Loucy (cell line): Measurements from ENCODE around the gene CDPF1.

ENCODE experiments used
- H2AFZ ChIP-seq: fragments of 200-600 bp; sonication (generic); 2 replicates; pipeline ENCODE4 v1.6.0; 2016; ENCODE audit warnings: antibody characterized with exemption, mild to moderate bottlenecking, low read length, moderate library complexity
- H3F3A ChIP-seq: fragments of 200-600 bp; 2 replicates; pipeline ENCODE4 v1.6.0; 2016; ENCODE audit warnings: antibody characterized with exemption, low read depth, mild to moderate bottlenecking
- H3K27me3 ChIP-seq: fragments of 200-600 bp; sonication (generic); 2 replicates; pipeline ENCODE4 v1.6.1; 2014; ENCODE audit warnings: low read length, mild to moderate bottlenecking; ENCODE audit not compliant: insufficient read depth, poor library complexity, severe bottlenecking
- H3K36me3 ChIP-seq: fragments of 200-600 bp; sonication (generic); 2 replicates; pipeline ENCODE4 v1.6.1; 2016; ENCODE audit warnings: low read length; ENCODE audit not compliant: insufficient read depth
- H3K4me1 ChIP-seq: fragments of 200-600 bp; sonication (generic); 2 replicates; pipeline ENCODE4 v1.5.1; 2014; ENCODE audit warnings: low read length, mild to moderate bottlenecking; ENCODE audit not compliant: insufficient read depth, poor library complexity, severe bottlenecking
- H3K4me2 ChIP-seq: fragments of 200-600 bp; sonication (generic); 2 replicates; pipeline ENCODE4 v1.6.0; 2014; ENCODE audit warnings: antibody characterized with exemption, low read length, low read depth, mild to moderate bottlenecking; ENCODE audit not compliant: poor library complexity, severe bottlenecking
- H3K4me3 ChIP-seq: fragments of 200-600 bp; sonication (generic); 2 replicates; pipeline ENCODE4 v1.5.1; 2014; ENCODE audit warnings: low read length, mild to moderate bottlenecking, mixed read lengths; ENCODE audit not compliant: poor library complexity, severe bottlenecking
- H3K79me2 ChIP-seq: fragments of 200-600 bp; sonication (generic); 2 replicates; pipeline ENCODE4 v1.6.1; 2014; ENCODE audit warnings: low read length; ENCODE audit not compliant: insufficient read depth
- H3K9ac ChIP-seq: fragments of 200-600 bp; sonication (generic); 2 replicates; pipeline ENCODE4 v1.6.0; 2014; ENCODE audit warnings: mild to moderate bottlenecking, low read depth, low read length, moderate library complexity; ENCODE audit not compliant: poor library complexity, severe bottlenecking
- H3K9me2 ChIP-seq: fragments of 200-600 bp; sonication (generic); replicated peaks from 2 replicates; pipeline ENCODE4 v1.6.1; 2016; ENCODE audit warnings: low read depth, low read length, mixed read lengths
- H3K9me3 ChIP-seq: fragments of 200-600 bp; sonication (generic); 2 replicates; pipeline ENCODE4 v1.6.1; 2014; ENCODE audit warnings: mild to moderate bottlenecking, antibody characterized with exemption, low read length, low read depth; ENCODE audit not compliant: insufficient read depth
- H4K20me1 ChIP-seq: fragments of 200-600 bp; sonication (generic); 2 replicates; pipeline ENCODE4 v1.6.0; 2014; ENCODE audit warnings: antibody characterized with exemption, low read length, mild to moderate bottlenecking; ENCODE audit not compliant: insufficient read depth, poor library complexity, severe bottlenecking
- CTCF ChIP-seq: fragments of 200-600 bp; sonication (generic); conservative IDR thresholded peaks from 2 replicates; pipeline ENCODE4 v1.5.1; 2014; ENCODE audit warnings: mild to moderate bottlenecking, antibody characterized with exemption, low read length
- EZH2phosphoT487 ChIP-seq: fragments of 200-600 bp; IDR thresholded peaks from 2 replicates; pipeline ENCODE4 v1.6.1; 2018; ENCODE audit warnings: antibody characterized with exemption, mild to moderate bottlenecking, moderate library complexity, borderline replicate concordance

CDPF1 gene

GRCh38 chr22:46288846-46289243, 38.8 kb upstream of the CDPF1 start:
- peak overlapping the region; percentile 73 for H3K4me2 ChIP-seq
- no peaks in the 10 kb centered on the region for H3K9me3 ChIP-seq

GRCh38 chr22:46287873-46288751, 38.0 kb upstream of the CDPF1 start:
- peak overlapping the region; percentile 73 for H3K4me2 ChIP-seq
- H3K4me3 ChIP-seq: peak overlapping the region; percentile 64
- no peaks in the 10 kb centered on the region for H3K9me2 ChIP-seq
- H3K27me3 ChIP-seq: no peaks in the 10 kb centered on the region
- H3K79me2 ChIP-seq: peaks cover 21% of the 10 kb centered on the region; the same call in 1 of the 2 replicates
- peaks cover 49% of the 10 kb centered on the region for H3K4me1 ChIP-seq
- peak overlapping the region; percentile 84 for H3K9ac ChIP-seq
- H3K36me3 ChIP-seq: peaks cover 27% of the 10 kb centered on the region; the same call in 1 of the 2 replicates
- no peaks in the 10 kb centered on the region for H4K20me1 ChIP-seq
- TF ChIP-seq EZH2phosphoT487: no peak
- no peaks in the 10 kb centered on the region for H3F3A ChIP-seq
- H2AFZ ChIP-seq: no peak overlapping the region
- no peaks in the 10 kb centered on the region for H3K9me3 ChIP-seq

More at GRCh38 chr22:46288846-46289243, 38.8 kb upstream of the CDPF1 start:
- Histone ChIP-seq H3K9ac (peak overlapping the region; percentile 84), H2AFZ (no peak overlapping the region), H4K20me1 (no peaks in the 10 kb centered on the region), H3K36me3 (peaks cover 22% of the 10 kb centered on the region; the same call in 1 of the 2 replicates), H3K27me3 (no peaks in the 10 kb centered on the region), H3K79me2 (peaks cover 21% of the 10 kb centered on the region; the same call in 1 of the 2 replicates), H3K4me3 (peak overlapping the region; percentile 64), H3K4me1 (peaks cover 56% of the 10 kb centered on the region), H3F3A (no peaks in the 10 kb centered on the region), H3K9me2 (no peaks in the 10 kb centered on the region)
- TF ChIP-seq EZH2phosphoT487: no peak
- TF ChIP-seq CTCF: no peak

- H2AFZ ChIP-seq: no peak overlapping the region
- H3K4me3 ChIP-seq: peak overlapping the region; percentile 64
- peak overlapping the region; percentile 84 for H3K9ac ChIP-seq
- no peaks in the 10 kb centered on the region for H4K20me1 ChIP-seq
- TF ChIP-seq EZH2phosphoT487: no peak
- TF ChIP-seq CTCF: no peak
- peaks cover 42% of the 10 kb centered on the region for H3K4me1 ChIP-seq
- H3K79me2 ChIP-seq: peaks cover 21% of the 10 kb centered on the region; the same call in 1 of the 2 replicates
- H3K9me2 ChIP-seq: no peaks in the 10 kb centered on the region
- no peaks in the 10 kb centered on the region for H3F3A ChIP-seq
- no peaks in the 10 kb centered on the region for H3K27me3 ChIP-seq
- H3K9me3 ChIP-seq: no peaks in the 10 kb centered on the region
- H3K4me2 ChIP-seq: peak overlapping the region; percentile 73
- H3K36me3 ChIP-seq: peaks cover 30% of the 10 kb centered on the region; the same call in 1 of the 2 replicates
Observed at GRCh38 chr22:46286941-46287872, 37.1 kb upstream of the CDPF1 start.
